HG02642 (cell line): ENCODE results near the gene SUMO3.
A peak's percentile ranks its signal among the peaks of the same experiment; 100 is the strongest.

Source experiments
- ATAC-seq: cut with Tn5 transposase; IDR thresholded peaks from one replicate; pipeline ENCODE4 v1.9.1; 2021; ENCODE audit warnings: mild to moderate bottlenecking; ENCODE audit not compliant: unreplicated experiment, poor library complexity

SUMO3 gene

DNA sequence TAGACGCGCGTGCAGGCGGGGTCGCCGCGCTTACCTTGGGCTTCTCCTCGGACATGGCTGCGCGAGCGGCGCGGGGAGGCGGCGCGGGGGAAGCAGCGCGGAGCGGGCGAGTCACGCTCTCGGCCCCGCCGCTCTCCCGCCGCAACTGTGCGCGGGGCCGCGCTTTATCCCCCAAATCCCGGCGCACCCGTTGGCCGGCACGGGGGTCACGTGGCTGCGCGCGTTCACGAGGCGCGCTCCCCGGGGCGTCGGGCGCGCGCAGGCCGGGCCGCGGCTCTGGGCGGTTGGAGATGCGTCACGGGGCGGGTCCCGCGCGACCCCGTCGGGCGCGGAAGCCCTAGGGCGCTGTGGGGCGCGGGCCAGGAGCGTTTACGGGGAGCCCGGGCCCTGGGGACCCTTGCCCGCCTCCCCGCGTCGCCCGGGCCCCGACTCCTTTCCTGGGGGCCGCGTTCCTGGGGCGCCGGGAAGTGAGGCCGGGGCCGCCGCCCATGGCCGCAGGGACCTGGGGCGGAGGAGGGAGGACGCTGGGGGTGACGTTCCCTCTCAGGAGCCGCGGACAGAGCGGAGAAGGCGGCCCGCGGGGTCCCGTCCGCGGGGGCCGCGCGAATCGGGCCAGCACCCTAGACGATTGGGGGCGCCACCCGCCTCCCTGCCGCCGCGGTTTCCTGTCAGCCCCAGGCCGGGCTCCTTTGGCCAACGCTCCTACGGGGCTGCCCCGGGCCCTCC lies at the start of gene SUMO3:
TSS of gene SUMO3 (minus strand) at position 149 of the 726 bp plus-strand sequence. CDS start at position 55, 94 bp downstream.
- ATAC-seq = peak; percentile 66

DNA sequence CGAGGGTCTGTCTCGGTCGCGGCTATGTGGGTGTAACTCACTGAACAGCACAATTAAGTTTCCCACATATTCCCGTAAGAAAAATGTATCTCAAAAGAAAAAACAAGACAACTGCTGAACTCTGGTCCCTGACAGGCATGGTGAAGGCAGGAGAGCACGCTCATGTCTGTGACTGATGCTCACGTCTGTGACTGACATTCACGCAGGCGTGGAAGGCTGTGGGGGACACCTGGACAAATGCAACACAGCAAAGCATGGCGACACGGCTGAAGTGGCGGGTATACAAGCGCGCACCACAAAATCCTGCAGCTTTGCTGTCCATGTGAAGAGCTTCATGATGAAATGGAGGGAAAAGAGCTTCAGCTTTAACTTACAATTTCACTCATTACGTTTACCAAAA lies 49.6 kb upstream of the SUMO3 start:
- no peak for ATAC-seq

DNA sequence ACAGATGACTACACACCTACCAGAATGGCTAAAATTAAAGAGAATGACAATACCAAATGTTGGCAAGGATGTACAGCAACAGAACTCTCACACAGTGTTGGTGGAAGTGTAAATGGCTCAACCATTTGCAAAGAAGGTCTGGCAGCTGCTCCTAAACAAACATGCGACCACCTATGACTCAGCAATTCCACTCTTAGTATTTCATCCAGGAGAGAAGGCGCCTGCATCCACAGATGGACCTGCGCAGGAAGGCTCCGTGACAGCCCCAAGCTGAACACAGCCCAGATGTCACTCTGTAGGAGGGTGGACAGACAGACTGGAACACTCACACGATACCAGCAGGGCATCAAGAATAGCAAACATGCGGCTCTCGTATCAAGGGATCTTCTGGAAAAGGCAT lies 48.9 kb upstream of the SUMO3 start:
- ATAC-seq = no peak

DNA sequence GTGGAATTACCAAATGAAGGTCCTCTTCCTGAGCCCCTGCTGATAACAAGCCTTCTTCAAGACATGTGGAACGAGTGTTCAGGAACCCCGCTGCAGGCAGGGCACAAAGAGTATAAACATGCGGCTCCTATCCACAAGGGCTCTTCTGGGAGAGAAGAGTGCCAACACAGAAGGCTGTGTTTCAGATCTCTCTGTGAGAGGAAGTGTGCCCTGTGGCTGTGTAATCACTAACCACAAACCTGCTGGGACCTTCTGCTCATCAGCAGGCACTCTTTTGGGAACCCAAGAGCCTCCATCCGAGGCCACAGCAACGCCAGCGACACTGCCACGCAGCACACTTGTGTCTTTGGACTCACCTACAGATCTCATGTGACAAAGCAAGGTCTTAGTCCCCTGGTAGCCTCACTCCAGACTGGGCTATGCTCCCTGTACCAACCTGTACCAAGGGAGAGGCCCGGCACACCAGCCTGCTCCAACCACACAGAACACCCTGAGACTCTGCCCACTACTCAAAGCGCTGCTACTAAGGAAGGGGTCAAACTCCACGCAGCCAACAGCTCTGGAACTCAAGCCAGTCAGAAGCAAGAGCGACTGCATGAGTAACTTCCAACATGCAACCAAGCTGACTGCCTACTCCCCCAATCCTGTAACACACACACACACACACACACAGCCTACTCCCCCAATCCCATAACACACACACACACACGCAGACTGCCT lies 47.9 kb upstream of the SUMO3 start:
- ATAC-seq = no peak

DNA sequence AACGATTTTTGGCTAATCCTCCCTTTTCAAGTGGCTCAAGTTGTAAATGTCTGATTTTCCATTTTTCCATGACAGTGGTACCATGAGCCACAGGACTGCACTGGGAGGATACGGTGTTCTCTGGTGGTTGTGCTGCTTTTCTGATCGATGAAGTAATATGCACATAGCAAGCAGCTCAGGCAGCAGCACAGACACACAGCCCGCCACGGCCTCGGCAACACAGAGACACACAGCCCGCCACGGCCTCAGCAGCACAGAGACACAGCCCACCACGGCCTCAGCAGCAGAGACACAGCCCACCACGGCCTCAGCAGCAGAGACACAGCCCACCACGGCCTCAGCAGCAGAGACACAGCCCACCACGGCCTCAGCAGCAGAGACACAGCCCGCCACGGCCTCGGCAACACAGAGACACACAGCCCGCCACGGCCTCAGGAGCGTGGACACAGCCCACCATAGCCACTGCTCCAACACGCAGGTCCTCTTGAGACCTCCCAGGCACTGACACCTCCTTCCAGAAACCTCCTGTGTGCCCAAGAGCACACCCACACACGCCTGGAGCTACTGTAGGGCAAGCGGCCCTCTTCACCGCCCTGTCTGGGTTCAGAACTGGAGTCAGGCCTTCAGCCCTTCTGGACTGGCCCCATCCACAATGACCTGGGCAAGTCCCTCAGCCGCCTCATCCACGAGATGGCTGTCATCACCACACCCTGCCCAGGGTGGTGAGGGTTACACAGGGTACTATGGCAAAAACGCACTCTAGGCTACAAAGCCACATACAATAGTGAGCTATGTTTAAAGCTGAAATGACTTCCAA lies 45.2 kb upstream of the SUMO3 start:
- no peak for ATAC-seq

DNA sequence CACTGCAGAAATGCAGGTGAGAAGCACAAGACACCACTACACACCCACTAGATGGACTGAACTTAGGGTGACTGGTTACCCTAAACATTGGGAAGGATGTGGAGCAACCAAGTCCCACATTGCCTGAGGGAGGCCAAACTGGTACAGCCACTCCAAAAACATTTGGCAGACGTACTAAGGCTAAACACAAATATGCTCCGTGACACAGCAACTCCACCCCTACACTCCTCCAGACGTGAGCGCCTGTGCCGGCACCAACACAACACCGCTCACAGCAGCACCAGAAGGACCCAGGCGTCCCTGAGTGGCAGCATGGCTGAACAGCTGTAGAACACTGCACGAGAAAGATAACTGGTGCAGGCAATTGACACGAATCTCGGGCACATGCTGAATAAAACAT lies 40.9 kb upstream of the SUMO3 start:
- no peak for ATAC-seq

DNA sequence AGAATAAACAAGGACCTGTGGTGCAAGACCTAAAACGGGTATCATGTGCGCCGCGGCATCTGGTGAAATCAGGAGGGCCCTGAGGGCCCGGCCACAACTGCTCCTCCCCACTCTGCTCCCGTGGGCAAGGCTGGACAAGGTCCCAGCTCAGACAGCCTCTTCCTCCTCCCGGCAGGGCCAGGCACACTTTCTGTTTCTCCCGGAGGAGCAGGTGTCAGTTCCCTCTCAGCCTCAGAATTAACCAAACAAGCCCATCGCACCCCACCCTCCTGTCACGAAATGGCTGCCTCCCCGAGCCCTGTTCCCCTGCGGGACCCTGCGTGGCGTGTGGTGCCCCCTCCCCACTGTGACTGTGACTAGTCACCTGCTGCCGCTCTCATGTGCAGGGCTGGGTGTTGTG lies 40.4 kb upstream of the SUMO3 start:
- no peak for ATAC-seq

DNA sequence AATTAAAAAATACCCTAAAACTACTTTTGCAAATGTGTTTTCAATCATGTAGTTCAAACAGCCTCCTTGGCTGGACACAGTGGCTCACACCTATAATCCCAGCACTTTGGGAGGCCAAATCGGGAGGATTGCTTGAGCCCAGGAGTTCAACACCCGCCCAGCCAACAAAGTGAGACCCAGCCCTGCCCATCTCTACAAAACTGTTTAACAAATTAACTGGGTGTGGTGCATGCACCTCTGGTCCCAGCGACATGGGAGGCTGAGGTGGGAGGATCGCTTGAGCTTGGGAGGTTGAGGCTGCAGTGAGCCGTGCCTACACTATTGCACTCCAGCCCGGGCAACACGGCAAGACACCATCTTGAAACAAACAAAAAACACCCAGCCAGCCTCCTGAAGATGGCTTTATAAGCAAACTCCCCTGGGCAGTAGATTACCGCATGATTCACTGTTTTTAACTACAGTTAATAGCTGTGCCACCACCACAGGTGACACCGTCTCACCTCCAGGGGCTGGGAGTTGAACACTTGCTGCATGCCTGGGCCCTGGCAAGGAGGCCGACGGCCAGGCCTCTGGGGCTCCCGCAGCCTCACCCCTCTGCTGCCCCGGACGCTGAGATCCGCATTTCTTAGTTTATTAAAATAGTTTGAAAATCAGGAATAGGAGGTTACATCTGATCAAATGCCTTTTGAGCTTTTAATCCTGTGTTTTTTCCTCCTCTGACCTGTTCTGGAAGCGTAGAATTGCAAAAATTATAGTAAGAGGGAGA lies 39.4 kb upstream of the SUMO3 start:
- no peak for ATAC-seq

DNA sequence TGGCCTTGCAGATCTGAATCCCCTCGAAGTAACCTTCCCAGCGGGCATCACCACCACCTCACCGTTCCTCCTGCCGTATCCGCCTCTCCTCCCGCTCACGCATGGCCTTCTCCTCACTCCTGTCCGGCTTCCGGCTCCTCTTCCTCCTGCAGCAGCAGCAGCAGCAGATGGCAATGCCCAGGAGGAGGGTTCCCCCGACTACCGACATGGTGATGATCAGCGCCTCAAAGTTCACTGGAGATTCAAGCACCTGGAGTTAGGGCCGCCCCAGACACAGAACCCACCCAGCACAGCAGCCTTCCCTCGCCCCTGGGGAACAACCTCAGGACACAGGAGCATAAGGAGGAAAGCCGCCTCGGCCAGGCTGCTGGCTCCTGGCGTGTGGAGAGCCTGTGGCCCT lies 38.3 kb upstream of the SUMO3 start:
- ATAC-seq = no peak

DNA sequence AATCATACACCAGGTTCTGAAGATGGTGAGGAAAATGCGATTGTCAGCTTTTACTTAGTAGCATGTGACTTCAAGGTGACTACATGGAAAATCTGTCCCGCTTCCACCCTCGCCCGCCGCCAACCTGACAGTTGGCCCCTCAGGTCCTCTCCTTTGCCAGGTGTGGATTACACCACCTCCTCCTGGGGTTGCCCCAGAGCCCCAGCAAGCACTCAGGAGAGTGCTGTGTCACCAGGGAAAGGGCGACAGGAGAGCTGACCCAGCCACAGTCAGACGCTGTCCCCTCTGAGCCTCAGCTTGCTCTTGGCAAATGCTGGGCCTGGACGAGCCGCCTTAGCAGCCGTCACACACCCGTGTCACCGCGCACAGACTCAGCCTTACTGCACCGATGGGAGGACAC lies 37.7 kb upstream of the SUMO3 start:
- ATAC-seq = no peak

DNA sequence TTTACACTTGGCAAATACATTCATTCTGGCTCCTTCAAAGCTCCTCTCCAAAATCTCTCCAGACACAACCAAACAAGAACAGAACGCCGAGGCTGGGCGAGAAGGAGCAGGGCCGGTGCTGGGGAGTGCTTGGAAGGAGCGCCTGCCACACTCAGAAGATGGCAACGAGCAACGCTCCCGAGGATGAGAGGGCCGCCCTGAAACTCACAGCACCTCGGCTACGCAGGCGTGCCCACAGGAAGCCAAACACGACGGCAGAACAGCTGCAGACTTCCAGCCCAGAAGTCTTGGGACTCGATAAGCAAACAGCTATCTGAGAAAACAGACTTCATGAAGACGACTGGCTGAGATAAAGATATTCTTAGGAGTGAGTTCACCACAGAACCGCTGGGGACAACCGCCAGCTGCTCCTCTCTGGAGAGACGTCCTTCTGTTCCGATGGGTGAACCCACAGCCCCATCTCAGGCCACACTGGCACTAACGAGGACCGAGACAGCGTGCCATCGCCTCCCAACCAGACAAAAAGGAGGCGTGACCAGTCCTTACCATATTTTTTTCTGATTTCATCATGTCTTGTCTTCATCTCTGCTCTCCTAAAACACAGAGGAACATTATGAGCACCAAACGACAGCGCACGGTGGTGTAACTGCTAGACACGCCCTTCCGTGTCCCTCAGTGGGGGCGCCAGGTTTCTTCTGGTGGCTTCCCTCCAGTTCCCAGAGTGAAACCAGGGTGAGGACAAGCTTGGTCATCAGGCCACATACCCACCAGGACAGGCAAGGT lies 37.0 kb upstream of the SUMO3 start:
- ATAC-seq = no peak

DNA sequence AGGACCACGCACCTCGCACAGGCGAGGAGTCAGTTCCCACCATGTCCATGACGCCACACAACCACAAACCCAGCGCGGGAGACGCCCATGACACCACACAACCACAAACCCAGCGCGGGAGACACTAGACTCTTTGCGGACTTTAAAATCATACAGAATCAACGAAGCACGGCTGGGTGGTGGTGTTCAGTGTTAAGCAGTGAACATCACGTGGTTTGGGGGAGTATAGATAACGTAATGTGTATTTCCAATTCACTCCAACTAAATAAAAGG lies 36.5 kb upstream of the SUMO3 start:
- no peak for ATAC-seq

DNA sequence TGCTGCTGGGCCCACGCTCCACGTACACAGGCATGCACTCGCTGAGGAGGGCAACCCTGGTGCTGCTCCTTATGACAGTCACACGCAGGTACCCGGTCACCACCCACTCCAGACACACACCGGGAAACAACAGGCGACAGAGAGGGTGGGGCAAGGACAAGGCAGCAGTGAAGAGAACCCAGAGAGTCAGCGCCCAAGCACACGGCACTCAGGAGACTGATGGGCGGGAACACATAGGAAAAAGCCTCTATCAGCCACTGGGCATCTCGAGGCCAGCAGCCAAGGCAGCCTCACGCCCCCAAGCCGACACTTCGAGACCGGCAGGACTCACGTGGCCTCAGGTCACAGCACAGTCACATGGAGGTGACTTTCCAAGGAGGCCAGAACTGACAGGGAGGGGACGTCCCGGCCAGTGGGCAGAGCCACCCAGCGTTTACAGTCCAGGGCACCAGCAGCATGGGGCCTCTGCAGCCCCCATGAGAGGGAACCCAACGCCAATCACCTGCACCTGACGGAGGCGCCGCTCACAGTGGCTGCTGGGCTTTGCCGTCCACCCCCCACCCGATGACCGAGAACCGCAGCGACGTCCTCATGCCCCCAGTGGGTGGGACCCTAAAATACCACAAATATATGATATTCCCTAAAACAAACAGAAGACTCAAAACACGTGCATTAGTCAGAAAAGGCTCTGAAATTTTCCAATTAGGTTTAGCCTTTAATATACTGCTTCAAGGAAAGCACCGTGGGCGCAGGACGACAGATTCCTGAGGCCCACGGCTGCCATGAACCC lies 35.9 kb upstream of the SUMO3 start:
- ATAC-seq = no peak

DNA sequence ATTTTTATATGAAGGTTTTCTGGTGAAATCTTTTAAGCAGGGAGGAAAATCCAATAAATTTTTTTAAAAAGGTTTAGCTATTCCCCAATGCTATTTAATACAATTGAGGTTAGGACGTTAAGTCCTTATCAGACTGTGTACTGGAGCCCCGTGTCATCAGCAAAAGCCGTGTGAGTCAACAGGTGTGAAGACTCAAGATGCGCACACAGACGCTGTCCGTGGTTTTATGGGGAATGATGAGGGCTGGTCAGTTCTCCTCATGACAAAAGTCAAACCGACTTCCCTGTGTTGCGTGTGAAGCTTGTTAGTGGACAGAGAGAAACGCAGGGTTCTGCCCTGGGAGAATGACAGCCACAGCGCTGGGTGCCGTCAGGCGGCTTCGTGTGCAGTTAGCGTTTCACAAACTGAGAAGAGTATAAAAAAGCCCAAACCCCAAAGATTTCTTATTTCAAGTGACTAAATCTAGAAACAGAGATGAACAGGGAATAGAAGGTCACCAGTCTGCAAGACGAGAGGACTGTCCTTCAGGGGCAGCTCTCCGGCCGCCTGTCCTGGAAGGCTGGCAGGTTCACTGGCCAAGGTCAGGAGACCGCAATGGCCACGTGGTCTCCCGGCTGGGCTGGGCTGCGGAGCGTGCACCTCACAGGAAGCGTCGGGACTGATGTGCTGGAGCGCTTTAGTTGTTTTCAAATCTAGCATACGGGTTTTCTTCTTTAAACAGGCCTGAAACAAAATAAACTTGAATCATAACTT lies 33.2 kb upstream of the SUMO3 start:
- no peak for ATAC-seq

DNA sequence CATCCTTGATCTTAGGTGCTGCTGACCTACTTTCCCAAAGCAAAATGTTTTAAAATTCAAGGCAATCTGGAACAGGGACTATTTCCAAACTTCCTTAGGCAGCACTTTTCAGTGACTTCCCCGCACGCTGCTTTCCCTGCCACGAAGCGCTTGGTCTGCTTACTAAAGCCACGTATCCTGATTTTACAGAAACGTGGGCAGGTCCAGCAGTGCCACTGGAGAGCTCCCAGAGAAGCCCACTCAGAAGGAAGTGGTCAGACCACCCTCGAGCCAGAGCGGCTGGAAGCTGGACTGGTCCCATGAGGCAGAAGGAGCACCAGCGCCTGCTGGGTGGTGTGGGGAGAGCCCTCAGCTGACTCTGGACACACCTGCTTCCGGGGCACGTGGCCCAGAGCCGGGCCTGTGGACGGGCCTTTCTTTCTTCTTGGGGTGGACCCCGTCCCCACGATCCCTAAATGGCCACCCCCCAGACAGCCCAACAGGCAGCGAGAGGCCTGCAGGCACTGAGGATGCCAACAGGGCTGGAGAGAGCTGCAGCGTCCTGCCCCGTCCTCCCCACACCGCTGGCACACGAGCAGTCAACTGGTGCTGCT lies 32.4 kb upstream of the SUMO3 start:
- no peak for ATAC-seq

DNA sequence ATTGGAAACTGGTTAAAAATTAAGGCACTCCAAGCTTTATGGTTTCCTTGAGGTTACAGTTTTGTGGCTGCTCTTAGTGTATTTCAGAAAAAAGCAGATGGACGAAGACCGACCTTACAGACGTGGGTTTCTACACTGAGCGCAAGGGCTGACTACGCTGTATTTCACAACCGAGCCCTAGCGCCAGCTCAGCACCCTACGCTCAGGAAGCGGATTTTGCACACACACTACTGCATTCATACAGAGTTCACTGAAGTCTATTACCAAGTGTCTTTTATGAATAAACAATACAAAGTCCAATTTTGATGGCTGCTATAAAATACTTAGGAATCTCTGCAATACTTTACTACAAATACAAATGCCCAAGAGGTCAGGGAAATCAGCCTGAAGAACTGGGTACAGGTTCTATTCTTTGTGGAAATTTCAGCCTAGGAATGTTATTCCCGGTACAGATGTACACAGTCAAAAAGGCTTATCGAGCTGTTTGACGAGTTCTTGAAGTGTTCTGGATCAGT lies 31.8 kb upstream of the SUMO3 start:
- ATAC-seq = no peak

DNA sequence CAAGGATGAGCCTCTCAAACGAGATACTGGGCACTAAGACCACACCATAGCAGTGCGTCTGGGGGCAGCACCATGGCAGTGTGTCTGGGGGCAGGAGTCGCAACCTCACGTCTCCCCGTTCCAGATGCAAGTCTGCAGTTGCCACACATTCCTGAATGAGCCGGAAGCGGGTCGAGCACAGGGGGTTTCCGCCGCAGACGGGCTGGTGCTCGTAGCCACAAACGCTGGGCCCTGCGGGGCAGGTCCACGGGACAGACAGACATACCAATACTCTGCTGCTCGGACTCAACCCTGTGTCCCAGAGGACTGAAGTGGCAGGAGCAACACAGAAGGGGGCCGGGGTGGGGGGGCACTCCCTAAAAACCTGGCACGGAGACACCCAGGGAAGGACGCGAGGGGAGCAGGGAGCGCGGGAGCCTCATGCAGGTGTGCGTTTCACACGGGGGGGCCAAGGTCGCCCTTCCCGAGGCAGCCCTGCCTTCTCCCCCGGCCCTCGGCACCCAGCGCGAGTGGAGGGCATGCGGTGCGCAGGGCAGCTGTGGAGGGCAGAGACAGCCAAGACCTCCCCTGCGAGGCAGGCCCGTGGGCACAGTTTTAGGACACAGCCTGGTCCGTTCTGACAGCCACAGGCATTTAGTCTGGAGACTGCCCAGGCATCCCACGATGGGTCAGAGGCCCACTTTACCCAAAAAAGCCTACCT lies 31.1 kb upstream of the SUMO3 start:
- ATAC-seq = no peak
